Neural cell (in vitro differentiated cells): ENCODE data around the gene TMEM101. TPM values are rescaled to one million over a fixed set of nuclear protein-coding genes. Genes with fewer than 3 reads are reported as not detected.

ENCODE experiments used
- H2AFZ ChIP-seq: fragments of 200-600, 300-800 bp; sonication (generic), shearing (Covaris generic); 2 replicates; pipeline ENCODE4 v1.6.0; 2014; ENCODE audit warnings: low read depth, mild to moderate bottlenecking, antibody characterized with exemption, low read length, moderate library complexity
- H3F3A ChIP-seq: fragments of 200-600 bp; shearing (Covaris generic); 2 replicates; pipeline ENCODE4 v1.6.1; 2016; ENCODE audit warnings: mild to moderate bottlenecking, moderate library complexity, mixed read lengths, antibody characterized with exemption, low read length; ENCODE audit not compliant: insufficient read depth, poor library complexity, severe bottlenecking
- H3K27ac ChIP-seq: fragments of 200-600, 300-800 bp; sonication (generic), shearing (Covaris generic); 2 replicates; pipeline ENCODE4 v1.5.1; 2014; ENCODE audit warnings: mild to moderate bottlenecking, low read length, moderate library complexity
- H3K27me3 ChIP-seq: fragments of 300-800, 200-600 bp; sonication (generic), shearing (Covaris generic); 2 replicates; pipeline ENCODE4 v1.6.0; 2014; ENCODE audit warnings: mild to moderate bottlenecking, low read depth, low read length, moderate library complexity; ENCODE audit not compliant: insufficient read depth
- H3K36me3 ChIP-seq: fragments of 300-800, 200-600 bp; sonication (generic), shearing (Covaris generic); 2 replicates; pipeline ENCODE4 v1.5.1; 2014; ENCODE audit warnings: mild to moderate bottlenecking, antibody characterized with exemption, low read length, moderate library complexity; ENCODE audit not compliant: insufficient read depth
- H3K4me2 ChIP-seq: fragments of 300-800, 200-600 bp; sonication (generic), shearing (Covaris generic); 2 replicates; pipeline ENCODE4 v1.6.0; 2014; ENCODE audit warnings: mild to moderate bottlenecking, low read length
- H3K4me3 ChIP-seq: fragments of 300-800, 200-600 bp; sonication (generic), shearing (Covaris generic); 2 replicates; pipeline ENCODE4 v1.5.1; 2014; ENCODE audit warnings: mild to moderate bottlenecking, low read length, moderate library complexity
- H3K79me2 ChIP-seq: fragments of 200-600 bp; shearing (Covaris generic); replicated peaks from 2 replicates; pipeline ENCODE4 v1.6.0; 2014; ENCODE audit warnings: mild to moderate bottlenecking, low read length, moderate library complexity; ENCODE audit not compliant: insufficient read depth
- H3K9ac ChIP-seq: fragments of 300-800, 200-600 bp; sonication (generic), shearing (Covaris generic); 2 replicates; pipeline ENCODE4 v1.6.1; 2016; ENCODE audit warnings: mild to moderate bottlenecking, low read length, mixed read lengths
- H3K9me2 ChIP-seq: fragments of 200-600 bp; shearing (Covaris generic); 2 replicates; pipeline ENCODE4 v1.6.1; 2016; ENCODE audit warnings: mild to moderate bottlenecking, low read length, mixed read lengths; ENCODE audit not compliant: insufficient read depth
- H3K9me3 ChIP-seq: fragments of 200-600, 300-800 bp; sonication (generic), shearing (Covaris generic); 2 replicates; pipeline ENCODE4 v1.6.1; 2016; ENCODE audit warnings: mild to moderate bottlenecking, mixed run types, low read length, moderate library complexity, mixed read lengths
- H4K20me1 ChIP-seq: fragments of 200-600 bp; shearing (Covaris generic); 2 replicates; pipeline ENCODE4 v1.6.1; 2016; ENCODE audit warnings: mild to moderate bottlenecking, mixed run types; ENCODE audit not compliant: insufficient read depth
- CTCF ChIP-seq: fragments of 450-650 bp; IDR thresholded peaks from 2 replicates; pipeline ENCODE4 v1.5.1; 2014; ENCODE audit warnings: antibody characterized with exemption, mild to moderate bottlenecking, moderate library complexity; ENCODE audit not compliant: poor library complexity, severe bottlenecking
- EP300 ChIP-seq: fragments of 450-650 bp; conservative IDR thresholded peaks from 2 replicates; pipeline ENCODE4 v1.6.1; 2014; ENCODE audit warnings: antibody characterized with exemption, mild to moderate bottlenecking, moderate library complexity; ENCODE audit not compliant: poor library complexity, severe bottlenecking
- EZH2 ChIP-seq: fragments of 200-600, 300-800 bp; shearing (Covaris generic), sonication (generic); IDR thresholded peaks from 2 replicates; pipeline ENCODE4 v1.6.1; 2014; ENCODE audit warnings: antibody characterized with exemption, low read length, borderline replicate concordance, mild to moderate bottlenecking; ENCODE audit not compliant: insufficient read depth, poor library complexity, severe bottlenecking
- MXI1 ChIP-seq: fragments of 450-650 bp; conservative IDR thresholded peaks from 2 replicates; pipeline ENCODE4 v1.6.1; 2014; ENCODE audit warnings: antibody characterized with exemption, mild to moderate bottlenecking; ENCODE audit not compliant: poor library complexity, severe bottlenecking
- POLR2AphosphoS5 ChIP-seq: IDR thresholded peaks from 2 replicates; pipeline ENCODE4 v1.6.1; 2012
- RAD21 ChIP-seq: fragments of 450-650 bp; conservative IDR thresholded peaks from 2 replicates; pipeline ENCODE4 v1.6.1; 2014; ENCODE audit warnings: antibody characterized with exemption, mild to moderate bottlenecking, moderate library complexity
- REST ChIP-seq: IDR thresholded peaks from 2 replicates; pipeline ENCODE4 v1.6.1; 2012; ENCODE audit warnings: borderline replicate concordance
- SMC3 ChIP-seq: fragments of 450-650 bp; conservative IDR thresholded peaks from 2 replicates; pipeline ENCODE4 v1.6.1; 2014; ENCODE audit warnings: antibody characterized with exemption, mild to moderate bottlenecking, moderate library complexity; ENCODE audit not compliant: poor library complexity
- TAF1 ChIP-seq: IDR thresholded peaks from 2 replicates; pipeline ENCODE4 v1.6.1; 2012; ENCODE audit warnings: low read depth
- polyA plus RNA-seq: library from polyadenylated mRNA; depleted of rRNA; stranded (reverse); fragments of >200 nt; gene quantifications from 2 replicates; pipeline ENCODE4 v1.2.3, GENCODE V29; 2014

TMEM101 gene
- polyA plus RNA-seq, 1 donor from 2014 or later: 59.3 TPM

GRCh38 chr17:44039829-44040635 is 25.3 kb upstream of the TMEM101 start:
- no peak for TF ChIP-seq RAD21
- no peak for TF ChIP-seq TAF1
- TF ChIP-seq EP300: no peak
- TF ChIP-seq MXI1: no peak
- no peak for TF ChIP-seq REST
- TF ChIP-seq EZH2: no peak
- TF ChIP-seq SMC3: no peak
- no peak for TF ChIP-seq POLR2AphosphoS5
- no peak for TF ChIP-seq CTCF
- Histone ChIP-seq H3K9ac (no peak overlapping the region), H3K4me3 (no peak overlapping the region), H3K27ac (no peak overlapping the region), H3K4me2 (no peak overlapping the region), H3K36me3 (no peaks in the 10 kb centered on the region), H2AFZ (no peak overlapping the region), H3F3A (no peaks in the 10 kb centered on the region), H3K9me2 (no peaks in the 10 kb centered on the region), H4K20me1 (no peaks in the 10 kb centered on the region), H3K27me3 (no peaks in the 10 kb centered on the region), H3K79me2 (peaks cover 8% of the 10 kb centered on the region), H3K9me3 (no peaks in the 10 kb centered on the region)

- H2AFZ ChIP-seq: no peak overlapping the region
- no peaks in the 10 kb centered on the region for H3K36me3 ChIP-seq
- TF ChIP-seq MXI1 (no peak), POLR2AphosphoS5 (no peak), REST (no peak)
- no peak overlapping the region for H3K4me2 ChIP-seq
- H3K79me2 ChIP-seq: peaks cover 8% of the 10 kb centered on the region
- no peaks in the 10 kb centered on the region for H3K9me3 ChIP-seq
- H3F3A ChIP-seq: no peaks in the 10 kb centered on the region
- H4K20me1 ChIP-seq: no peaks in the 10 kb centered on the region
- no peaks in the 10 kb centered on the region for H3K9me2 ChIP-seq
- H3K4me3 ChIP-seq: no peak overlapping the region
- no peaks in the 10 kb centered on the region for H3K27me3 ChIP-seq
- H3K27ac ChIP-seq: no peak overlapping the region
- H3K9ac ChIP-seq: no peak overlapping the region
These were observed 23.8 kb upstream of the TMEM101 start for GRCh38 chr17:44038604-44039011.
